K562 (cell line): Measurements from ENCODE around the gene GPR15. TPM values are rescaled to one million over a fixed set of nuclear protein-coding genes. Genes with fewer than 3 reads are reported as not detected.

Experiments used
- GATAD2A ChIP-seq: fragments of 450-650 bp; IDR thresholded peaks from 2 replicates; pipeline ENCODE4 v1.6.1; 2017
- GTF3C2 ChIP-seq: IDR thresholded peaks from 3 replicates; pipeline ENCODE4 v1.6.1; 2011; ENCODE audit warnings: borderline replicate concordance, mild to moderate bottlenecking, moderate library complexity; ENCODE audit not compliant: insufficient read length; ENCODE audit errors: extremely low read depth
- PML ChIP-seq: IDR thresholded peaks from 2 replicates; pipeline ENCODE4 v1.6.1; 2012; ENCODE audit warnings: low read length, inconsistent platforms
- PTRF ChIP-seq: fragments of 450-650 bp; IDR thresholded peaks from 2 replicates; pipeline ENCODE4 v1.6.1; 2016; ENCODE audit warnings: mild to moderate bottlenecking, missing genetic modification characterization, missing compliant biosample characterization
- SRSF9 ChIP-seq: fragments of 200-400 bp; formaldehyde crosslinking; IDR thresholded peaks from 2 replicates; pipeline ENCODE4 v1.6.1; 2017; ENCODE audit warnings: low read depth, low read length, borderline replicate concordance
- YBX1 ChIP-seq: fragments of 450-650 bp; IDR thresholded peaks from 2 replicates; pipeline ENCODE4 v1.7.1; 2016; ENCODE audit warnings: mild to moderate bottlenecking
- ZNF311 ChIP-seq: fragments of 250-450 bp; sonication (Bioruptor Pico); IDR thresholded peaks from 2 replicates; pipeline ENCODE4 v1.4.0; 2020; ENCODE audit warnings: mild to moderate bottlenecking, moderate library complexity
- ZNF551 ChIP-seq: fragments of 250-450 bp; sonication (Bioruptor Pico); IDR thresholded peaks from 2 replicates; pipeline ENCODE4 v1.5.0; 2021; ENCODE audit warnings: mild to moderate bottlenecking, moderate library complexity
- polyA plus RNA-seq, 8 experiments: library from polyadenylated mRNA; depleted of rRNA in 4 of 8; stranded (reverse) in 5 of 8; unstranded in 3 of 8; fragments of >200 nt; fragmentation: Nextera tagmentation in 2 of 8; fragmentation: Illumina TruSeq in 1 of 8; extraction: Ambion mirVana in 2 of 8; extraction: Trizol in 1 of 8; gene quantifications; 2 replicates each; pipeline versions ENCODE4 v1.2.1 to v1.2.3, GENCODE V29; 2011 to 2014; ENCODE audit warnings: inconsistent platforms in 1 of 8, missing spikeins in 1 of 8
- total RNA-seq, 7 experiments: library from RNA; depleted of rRNA in 6 of 7; stranded (reverse); fragments of >200 nt in 6 of 7; fragmentation: Illumina TruSeq in 2 of 7; extraction: Trizol in 2 of 7; gene quantifications; 2 replicates each; pipeline versions ENCODE4 v1.2.1 to v1.2.3, GENCODE V29; 2011 to 2021; ENCODE audit warnings: low replicate concordance in 1 of 7
- TF ChIP-seq, protein P1 (sequence below): fragments of 450-650 bp; IDR thresholded peaks from 2 replicates; pipeline ENCODE4 v1.6.1; 2016; ENCODE audit warnings: mild to moderate bottlenecking, moderate library complexity

GPR15 gene
- total and polyA plus RNA-seq, 9 of the 15 experiments (the other 6 are each of a cell fraction or from before 2014, with no cell fraction given), result 0.13 TPM; not detected in 8

DNA sequence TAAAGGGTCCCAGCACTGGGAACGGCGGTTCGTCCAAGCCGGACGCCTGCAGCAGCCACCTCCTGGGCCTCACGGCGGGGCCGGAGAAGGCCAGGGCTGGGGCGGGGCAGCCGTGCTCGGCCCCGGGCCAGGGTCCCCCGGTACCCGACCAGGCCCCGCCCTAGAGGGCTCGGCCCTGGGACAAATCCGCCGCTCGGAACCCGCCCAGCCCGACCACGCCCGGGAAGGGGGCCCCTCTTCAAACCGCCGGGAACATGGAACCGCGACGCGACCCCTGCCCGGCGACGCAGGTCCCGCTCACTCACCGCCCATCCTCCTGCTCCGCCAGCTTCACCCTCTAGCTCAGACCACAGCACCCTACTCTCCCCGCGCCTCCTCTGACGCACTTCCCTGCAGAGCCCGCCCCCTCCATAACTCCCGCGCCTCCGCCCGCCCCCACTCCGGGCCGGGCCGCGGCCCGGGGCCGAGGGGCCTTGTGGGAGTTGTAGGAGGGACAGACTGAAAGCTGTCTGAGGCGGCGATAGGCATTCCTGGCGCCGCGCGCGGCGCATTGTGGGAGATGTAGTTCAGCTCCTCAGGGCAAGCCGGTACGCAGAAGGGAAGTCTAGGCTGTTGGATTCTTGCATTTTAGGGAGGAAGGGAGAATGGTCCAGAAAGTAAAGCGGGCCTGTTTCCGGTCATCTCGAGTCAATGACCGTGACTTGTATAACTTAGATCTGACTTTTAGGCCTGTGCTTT is 9.1 kb upstream of the GPR15 start, which contains the start of gene CLDND1 (continued):
- no peak for TF ChIP-seq GTF3C2
- TF ChIP-seq PTRF (tag), result no peak
- TF ChIP-seq, protein P1, sequence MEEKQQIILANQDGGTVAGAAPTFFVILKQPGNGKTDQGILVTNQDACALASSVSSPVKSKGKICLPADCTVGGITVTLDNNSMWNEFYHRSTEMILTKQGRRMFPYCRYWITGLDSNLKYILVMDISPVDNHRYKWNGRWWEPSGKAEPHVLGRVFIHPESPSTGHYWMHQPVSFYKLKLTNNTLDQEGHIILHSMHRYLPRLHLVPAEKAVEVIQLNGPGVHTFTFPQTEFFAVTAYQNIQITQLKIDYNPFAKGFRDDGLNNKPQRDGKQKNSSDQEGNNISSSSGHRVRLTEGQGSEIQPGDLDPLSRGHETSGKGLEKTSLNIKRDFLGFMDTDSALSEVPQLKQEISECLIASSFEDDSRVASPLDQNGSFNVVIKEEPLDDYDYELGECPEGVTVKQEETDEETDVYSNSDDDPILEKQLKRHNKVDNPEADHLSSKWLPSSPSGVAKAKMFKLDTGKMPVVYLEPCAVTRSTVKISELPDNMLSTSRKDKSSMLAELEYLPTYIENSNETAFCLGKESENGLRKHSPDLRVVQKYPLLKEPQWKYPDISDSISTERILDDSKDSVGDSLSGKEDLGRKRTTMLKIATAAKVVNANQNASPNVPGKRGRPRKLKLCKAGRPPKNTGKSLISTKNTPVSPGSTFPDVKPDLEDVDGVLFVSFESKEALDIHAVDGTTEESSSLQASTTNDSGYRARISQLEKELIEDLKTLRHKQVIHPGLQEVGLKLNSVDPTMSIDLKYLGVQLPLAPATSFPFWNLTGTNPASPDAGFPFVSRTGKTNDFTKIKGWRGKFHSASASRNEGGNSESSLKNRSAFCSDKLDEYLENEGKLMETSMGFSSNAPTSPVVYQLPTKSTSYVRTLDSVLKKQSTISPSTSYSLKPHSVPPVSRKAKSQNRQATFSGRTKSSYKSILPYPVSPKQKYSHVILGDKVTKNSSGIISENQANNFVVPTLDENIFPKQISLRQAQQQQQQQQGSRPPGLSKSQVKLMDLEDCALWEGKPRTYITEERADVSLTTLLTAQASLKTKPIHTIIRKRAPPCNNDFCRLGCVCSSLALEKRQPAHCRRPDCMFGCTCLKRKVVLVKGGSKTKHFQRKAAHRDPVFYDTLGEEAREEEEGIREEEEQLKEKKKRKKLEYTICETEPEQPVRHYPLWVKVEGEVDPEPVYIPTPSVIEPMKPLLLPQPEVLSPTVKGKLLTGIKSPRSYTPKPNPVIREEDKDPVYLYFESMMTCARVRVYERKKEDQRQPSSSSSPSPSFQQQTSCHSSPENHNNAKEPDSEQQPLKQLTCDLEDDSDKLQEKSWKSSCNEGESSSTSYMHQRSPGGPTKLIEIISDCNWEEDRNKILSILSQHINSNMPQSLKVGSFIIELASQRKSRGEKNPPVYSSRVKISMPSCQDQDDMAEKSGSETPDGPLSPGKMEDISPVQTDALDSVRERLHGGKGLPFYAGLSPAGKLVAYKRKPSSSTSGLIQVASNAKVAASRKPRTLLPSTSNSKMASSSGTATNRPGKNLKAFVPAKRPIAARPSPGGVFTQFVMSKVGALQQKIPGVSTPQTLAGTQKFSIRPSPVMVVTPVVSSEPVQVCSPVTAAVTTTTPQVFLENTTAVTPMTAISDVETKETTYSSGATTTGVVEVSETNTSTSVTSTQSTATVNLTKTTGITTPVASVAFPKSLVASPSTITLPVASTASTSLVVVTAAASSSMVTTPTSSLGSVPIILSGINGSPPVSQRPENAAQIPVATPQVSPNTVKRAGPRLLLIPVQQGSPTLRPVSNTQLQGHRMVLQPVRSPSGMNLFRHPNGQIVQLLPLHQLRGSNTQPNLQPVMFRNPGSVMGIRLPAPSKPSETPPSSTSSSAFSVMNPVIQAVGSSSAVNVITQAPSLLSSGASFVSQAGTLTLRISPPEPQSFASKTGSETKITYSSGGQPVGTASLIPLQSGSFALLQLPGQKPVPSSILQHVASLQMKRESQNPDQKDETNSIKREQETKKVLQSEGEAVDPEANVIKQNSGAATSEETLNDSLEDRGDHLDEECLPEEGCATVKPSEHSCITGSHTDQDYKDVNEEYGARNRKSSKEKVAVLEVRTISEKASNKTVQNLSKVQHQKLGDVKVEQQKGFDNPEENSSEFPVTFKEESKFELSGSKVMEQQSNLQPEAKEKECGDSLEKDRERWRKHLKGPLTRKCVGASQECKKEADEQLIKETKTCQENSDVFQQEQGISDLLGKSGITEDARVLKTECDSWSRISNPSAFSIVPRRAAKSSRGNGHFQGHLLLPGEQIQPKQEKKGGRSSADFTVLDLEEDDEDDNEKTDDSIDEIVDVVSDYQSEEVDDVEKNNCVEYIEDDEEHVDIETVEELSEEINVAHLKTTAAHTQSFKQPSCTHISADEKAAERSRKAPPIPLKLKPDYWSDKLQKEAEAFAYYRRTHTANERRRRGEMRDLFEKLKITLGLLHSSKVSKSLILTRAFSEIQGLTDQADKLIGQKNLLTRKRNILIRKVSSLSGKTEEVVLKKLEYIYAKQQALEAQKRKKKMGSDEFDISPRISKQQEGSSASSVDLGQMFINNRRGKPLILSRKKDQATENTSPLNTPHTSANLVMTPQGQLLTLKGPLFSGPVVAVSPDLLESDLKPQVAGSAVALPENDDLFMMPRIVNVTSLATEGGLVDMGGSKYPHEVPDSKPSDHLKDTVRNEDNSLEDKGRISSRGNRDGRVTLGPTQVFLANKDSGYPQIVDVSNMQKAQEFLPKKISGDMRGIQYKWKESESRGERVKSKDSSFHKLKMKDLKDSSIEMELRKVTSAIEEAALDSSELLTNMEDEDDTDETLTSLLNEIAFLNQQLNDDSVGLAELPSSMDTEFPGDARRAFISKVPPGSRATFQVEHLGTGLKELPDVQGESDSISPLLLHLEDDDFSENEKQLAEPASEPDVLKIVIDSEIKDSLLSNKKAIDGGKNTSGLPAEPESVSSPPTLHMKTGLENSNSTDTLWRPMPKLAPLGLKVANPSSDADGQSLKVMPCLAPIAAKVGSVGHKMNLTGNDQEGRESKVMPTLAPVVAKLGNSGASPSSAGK, result no peak
- TF ChIP-seq YBX1, result no peak
- no peak for TF ChIP-seq PML
- no peak for TF ChIP-seq SRSF9
- TF ChIP-seq ZNF551 (CRISPR knock-in tag), result no peak
- no peak for TF ChIP-seq GATAD2A
- TF ChIP-seq ZNF311, result no peak
